HEK293 (cell line): Measurements from ENCODE around the gene ATP5F1D.

Experiments
- AEBP2 ChIP-seq: fragments of 450-650 bp; formaldehyde crosslinking; IDR thresholded peaks from 2 replicates; pipeline ENCODE4 v1.5.1; 2016; ENCODE audit warnings: missing biosample characterization, missing genetic modification characterization, borderline replicate concordance
- GLIS2 ChIP-seq: fragments of 450-650 bp; formaldehyde crosslinking; IDR thresholded peaks from 2 replicates; pipeline ENCODE4 v1.5.1; 2016; ENCODE audit warnings: missing biosample characterization, missing genetic modification characterization
- HOXD13 ChIP-seq: sonication (generic); formaldehyde crosslinking; IDR thresholded peaks from 2 replicates; pipeline ENCODE4 v1.8.0; 2022; ENCODE audit warnings: missing genetic modification reagents, borderline replicate concordance
- PRDM10 ChIP-seq: fragments of 450-650 bp; formaldehyde crosslinking; IDR thresholded peaks from 2 replicates; pipeline ENCODE4 v1.5.1; 2016; ENCODE audit warnings: missing biosample characterization, missing genetic modification characterization
- TRIM28 ChIP-seq: IDR thresholded peaks from 2 replicates; pipeline ENCODE4 v1.6.1; 2011; ENCODE audit warnings: low read length, control low read depth, borderline replicate concordance
- WT1 ChIP-seq: fragments of 450-650 bp; formaldehyde crosslinking; IDR thresholded peaks from 2 replicates; pipeline ENCODE4 v1.5.1; 2016; ENCODE audit warnings: missing biosample characterization, missing genetic modification characterization
- ZBTB11 ChIP-seq: fragments of 450-650 bp; formaldehyde crosslinking; conservative IDR thresholded peaks from 2 replicates; pipeline ENCODE4 v1.5.1; 2016; ENCODE audit warnings: low read depth, missing biosample characterization, missing genetic modification characterization
- ZBTB21 ChIP-seq: fragments of 450-650 bp; formaldehyde crosslinking; IDR thresholded peaks from 2 replicates; pipeline ENCODE4 v1.5.1; 2017; ENCODE audit warnings: missing biosample characterization, missing genetic modification characterization
- ZFP3 ChIP-seq: fragments of 450-650 bp; formaldehyde crosslinking; IDR thresholded peaks from 2 replicates; pipeline ENCODE4 v1.5.1; 2016; ENCODE audit warnings: low read depth, missing biosample characterization, missing genetic modification characterization
- ZNF24 ChIP-seq: fragments of 450-650 bp; formaldehyde crosslinking; IDR thresholded peaks from 2 replicates; pipeline ENCODE4 v1.5.1; 2016; ENCODE audit warnings: missing biosample characterization, missing genetic modification characterization
- ZNF280C ChIP-seq: fragments of 450-650 bp; formaldehyde crosslinking; IDR thresholded peaks from 2 replicates; pipeline ENCODE4 v1.5.1; 2016; ENCODE audit warnings: missing biosample characterization, missing genetic modification characterization
- ZNF341 ChIP-seq: fragments of 450-650 bp; formaldehyde crosslinking; IDR thresholded peaks from 2 replicates; pipeline ENCODE4; 2016; ENCODE audit warnings: low read depth, missing biosample characterization, missing genetic modification characterization
- ZNF394 ChIP-seq: fragments of 450-650 bp; formaldehyde crosslinking; IDR thresholded peaks from 2 replicates; pipeline ENCODE4 v1.5.1; 2016; ENCODE audit warnings: missing biosample characterization, missing genetic modification characterization, mild to moderate bottlenecking, moderate library complexity, borderline replicate concordance
- ZNF473 ChIP-seq: fragments of 450-650 bp; formaldehyde crosslinking; IDR thresholded peaks from 2 replicates; pipeline ENCODE4 v1.5.1; 2017; ENCODE audit warnings: missing biosample characterization, missing genetic modification characterization
- ZNF518A ChIP-seq: fragments of 450-650 bp; formaldehyde crosslinking; conservative IDR thresholded peaks from 2 replicates; pipeline ENCODE4 v1.5.1; 2016; ENCODE audit warnings: low read depth, missing biosample characterization, missing genetic modification characterization
- ZNF544 ChIP-seq: fragments of 450-650 bp; formaldehyde crosslinking; IDR thresholded peaks from 2 replicates; pipeline ENCODE4 v1.5.0; 2017; ENCODE audit warnings: missing biosample characterization, missing genetic modification characterization
- ZNF555 ChIP-seq: fragments of 450-650 bp; formaldehyde crosslinking; conservative IDR thresholded peaks from 2 replicates; pipeline ENCODE4 v1.5.1; 2017; ENCODE audit warnings: missing biosample characterization, mild to moderate bottlenecking, missing genetic modification characterization, inconsistent platforms
- ZNF596 ChIP-seq: fragments of 450-650 bp; IDR thresholded peaks from 2 replicates; pipeline ENCODE4 v1.5.0; 2018; ENCODE audit warnings: missing biosample characterization, mild to moderate bottlenecking, missing genetic modification characterization, moderate library complexity
- ZNF621 ChIP-seq: fragments of 450-650 bp; formaldehyde crosslinking; IDR thresholded peaks from 2 replicates; pipeline ENCODE4 v1.5.1; 2017; ENCODE audit warnings: missing biosample characterization, missing genetic modification characterization
- ZNF629 ChIP-seq: fragments of 450-650 bp; formaldehyde crosslinking; IDR thresholded peaks from 2 replicates; pipeline ENCODE4 v1.5.1; 2017; ENCODE audit warnings: missing biosample characterization, missing genetic modification characterization
- ZNF747 ChIP-seq: fragments of 450-650 bp; formaldehyde crosslinking; IDR thresholded peaks from 2 replicates; pipeline ENCODE4 v1.5.1; 2016; ENCODE audit warnings: missing biosample characterization, missing genetic modification characterization
- ZXDB ChIP-seq: fragments of 450-650 bp; formaldehyde crosslinking; IDR thresholded peaks from 2 replicates; pipeline ENCODE4 v1.5.1; 2016; ENCODE audit warnings: missing biosample characterization, missing genetic modification characterization

ATP5F1D gene

GRCh38 chr19:1258163-1258492 lies 16.6 kb downstream of the ATP5F1D start (continued):
- TF ChIP-seq ZNF280C (tag by site-specific recombination) (no peak), ZXDB (tag by site-specific recombination) (no peak), ZNF596 (tag by site-specific recombination) (no peak), TRIM28 (no peak), ZNF747 (tag by site-specific recombination) (no peak), ZNF24 (no peak), WT1 (tag by site-specific recombination) (peak; percentile 84), ZNF629 (tag by site-specific recombination) (no peak), ZNF341 (0 out of 2 replicates have a peak, but pooled peaks have one; percentile 19), ZBTB21 (no peak), PRDM10 (peak; percentile 40; the same call in 1 of the 2 replicates), ZNF555 (tag by site-specific recombination) (no peak), ZNF544 (tag by site-specific recombination) (no peak), ZBTB11 (tag by site-specific recombination) (no peak), ZNF518A (tag by site-specific recombination) (no peak), ZNF621 (tag by site-specific recombination) (no peak), GLIS2 (tag by site-specific recombination) (peak; percentile 89), HOXD13 (CRISPR knock-in tag) (no peak), AEBP2 (tag by site-specific recombination) (no peak), ZNF473 (tag by site-specific recombination) (no peak), ZNF394 (tag by site-specific recombination) (no peak), ZFP3 (tag by site-specific recombination) (no peak)
